Activated CD4-positive, CD25-positive, alpha-beta regulatory T cell treated with anti-CD3 and anti-CD28 coated beads, Interleukin-2, amount 50 U/mL, for 24 hours (primary cell): ENCODE data around the gene PHLPP1.
"Not testable (repeated sequence)": the region's sequence is repeated elsewhere in the genome, so short reads cannot be mapped to it uniquely, and the experiment has no call there.

Experiments
- ATAC-seq, 2 donors: fragments of 150-1000 bp; cut with Tn5 transposase; one replicate each; pipeline ENCODE4 v1.10.0; 2021; ENCODE audit warnings: mild to moderate bottlenecking in 1 of 2, moderate library complexity in 1 of 2

PHLPP1 gene

DNA sequence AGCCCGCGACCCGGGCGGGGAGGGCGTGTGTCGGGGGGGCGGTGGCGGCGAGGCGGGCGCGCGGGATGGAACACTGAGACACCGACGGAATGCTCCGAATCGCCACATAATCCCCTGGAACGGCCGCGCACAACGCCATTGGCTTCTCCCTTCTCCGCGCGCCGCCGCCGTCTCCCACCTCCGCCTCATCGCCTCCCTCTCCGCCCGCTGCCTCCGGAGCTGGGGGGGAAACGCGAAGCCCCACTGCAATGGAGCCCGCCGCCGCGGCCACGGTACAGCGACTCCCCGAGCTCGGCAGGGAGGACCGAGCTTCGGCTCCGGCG lies at the start of gene PHLPP1:
TSS of gene PHLPP1 (plus strand) at position 106 of the 323 bp plus-strand sequence. CDS start at position 249, 143 bp downstream.
- peak; percentile 27 to 29 for ATAC-seq

DNA sequence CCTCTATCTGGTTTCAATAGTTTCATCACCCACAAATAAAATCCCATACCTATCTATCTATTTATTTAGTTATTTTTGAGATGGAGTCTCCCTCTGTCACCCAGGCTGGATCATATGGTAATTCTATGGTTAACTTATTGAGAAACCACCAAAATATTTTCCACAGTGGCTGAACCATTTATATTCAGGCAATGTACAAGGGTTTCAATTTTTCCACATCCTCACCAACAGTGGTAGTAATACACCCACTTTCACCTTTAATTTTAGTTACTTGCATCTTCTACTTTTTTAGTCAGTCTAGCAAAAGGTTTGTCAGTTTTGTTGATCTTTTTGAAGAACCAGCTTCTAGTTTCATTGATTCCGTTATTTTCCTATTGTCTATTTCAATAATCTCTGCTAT lies 46.1 kb upstream of the PHLPP1 start:
- peak; percentile 25 to 48 for ATAC-seq

- no peak for ATAC-seq
Measured at GRCh38 chr18:62670573-62670972, 44.8 kb upstream of the PHLPP1 start.

- ATAC-seq, result no peak
Measured at GRCh38 chr18:62672600-62672999, 42.7 kb upstream of the PHLPP1 start.

GRCh38 chr18:62678847-62679485 lies 36.4 kb upstream of the PHLPP1 start:
- ATAC-seq, result no peak

- ATAC-seq, result no peak
Measured at GRCh38 chr18:62682371-62682770, 33.0 kb upstream of the PHLPP1 start.

- no peak for ATAC-seq
Measured at GRCh38 chr18:62683935-62684334, 31.4 kb upstream of the PHLPP1 start.

DNA sequence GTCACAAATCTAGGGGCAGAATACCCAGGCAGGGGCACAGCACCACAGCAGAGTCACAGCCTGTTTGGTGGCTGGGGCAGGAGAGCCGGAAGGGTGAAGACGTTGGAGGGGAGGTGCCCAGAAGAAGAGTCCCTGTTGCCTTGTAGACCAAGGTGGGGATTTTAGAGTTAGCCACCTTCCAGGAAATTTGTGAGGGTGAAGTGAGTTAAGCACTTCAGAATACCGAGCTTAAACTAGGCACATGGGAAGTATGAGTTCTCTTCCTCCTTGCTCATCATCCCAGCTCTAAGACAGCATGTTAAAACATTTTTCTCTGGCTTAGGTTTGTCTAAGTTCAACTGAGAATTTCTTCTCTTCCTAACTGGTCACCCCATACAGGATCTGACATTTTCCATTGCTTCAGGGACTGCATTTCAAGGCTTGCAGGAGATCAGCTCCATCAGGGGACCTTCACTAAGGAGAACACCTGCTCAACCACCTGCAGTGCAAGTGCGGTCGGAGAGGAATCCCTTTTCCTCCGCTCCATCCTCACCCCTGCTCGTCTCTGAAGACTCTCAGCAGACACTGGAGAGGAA lies 26.5 kb upstream of the PHLPP1 start:
- ATAC-seq, result no peak

DNA sequence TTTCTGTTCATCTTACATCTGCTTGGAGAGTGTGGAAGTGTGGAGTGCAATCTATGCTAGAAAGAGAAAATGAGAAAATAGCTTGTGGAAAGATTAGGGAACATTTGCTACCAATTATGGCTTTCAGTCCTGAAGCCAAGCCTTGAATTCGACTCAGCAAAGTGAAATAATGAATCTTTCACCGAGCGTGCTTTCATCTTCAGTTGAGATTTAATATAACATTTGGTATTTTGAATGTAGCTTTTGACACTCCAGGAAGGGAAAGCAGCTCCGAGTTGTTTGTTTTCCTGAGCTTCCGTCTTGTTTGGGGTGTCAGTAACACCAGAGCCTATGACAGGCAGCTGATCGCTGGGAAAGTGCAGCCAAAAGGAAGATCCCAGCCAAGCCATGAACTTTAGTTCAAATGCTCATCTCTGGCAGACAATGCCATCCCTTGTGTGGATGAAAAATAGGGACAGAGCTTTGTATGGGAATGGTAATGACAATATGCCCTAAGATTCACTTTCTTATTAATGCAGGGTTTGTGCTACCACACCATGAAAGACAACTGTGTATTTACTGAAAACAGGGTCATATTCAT lies 25.0 kb upstream of the PHLPP1 start:
- no peak for ATAC-seq

- ATAC-seq, result no peak
Measured at GRCh38 chr18:62693659-62694058, 21.7 kb upstream of the PHLPP1 start.

GRCh38 chr18:62697636-62698035 lies 17.7 kb upstream of the PHLPP1 start:
- no peak for ATAC-seq

- no peak for ATAC-seq
Measured at GRCh38 chr18:62702259-62702658, 13.1 kb upstream of the PHLPP1 start.

DNA sequence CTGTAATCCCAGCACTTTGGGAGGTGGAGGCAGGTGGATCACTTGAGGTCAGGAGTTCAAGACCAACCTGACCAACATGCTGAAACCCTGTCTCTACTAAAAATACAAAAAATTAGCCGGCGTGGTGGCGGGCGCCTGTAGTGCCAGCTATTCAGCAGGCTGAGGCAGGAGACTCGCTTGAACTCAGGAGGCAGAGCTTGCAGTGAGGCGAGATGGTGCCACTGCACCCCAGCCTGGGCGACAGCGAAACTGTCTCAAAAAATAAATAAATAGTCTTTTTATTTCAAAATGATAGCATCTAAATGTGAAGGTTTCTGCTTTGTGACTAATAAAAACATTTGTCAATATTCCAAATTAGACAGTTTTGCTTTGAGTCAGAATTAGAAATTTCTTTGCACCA lies 8.5 kb upstream of the PHLPP1 start:
- not testable (repeated sequence) for ATAC-seq

DNA sequence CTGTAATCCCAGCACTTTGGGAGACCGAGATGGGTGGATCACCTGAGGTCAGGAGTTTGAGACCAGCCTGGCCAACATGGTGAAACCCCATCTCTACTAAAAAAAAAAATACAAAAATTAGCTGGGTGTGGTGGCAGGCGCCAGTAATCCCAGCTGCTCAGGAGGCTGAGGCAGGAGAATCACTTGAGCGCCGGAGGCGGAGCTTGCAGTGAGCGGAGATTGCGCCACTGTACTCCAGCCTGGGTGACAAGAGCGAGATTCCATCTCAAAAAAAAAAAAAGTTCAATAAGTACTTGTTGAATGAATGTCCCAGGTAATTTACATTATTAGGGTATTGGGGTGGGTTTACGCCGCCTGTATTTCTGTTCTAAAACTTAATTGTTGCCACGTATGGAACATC lies 5.4 kb upstream of the PHLPP1 start:
- not testable (repeated sequence) for ATAC-seq

DNA sequence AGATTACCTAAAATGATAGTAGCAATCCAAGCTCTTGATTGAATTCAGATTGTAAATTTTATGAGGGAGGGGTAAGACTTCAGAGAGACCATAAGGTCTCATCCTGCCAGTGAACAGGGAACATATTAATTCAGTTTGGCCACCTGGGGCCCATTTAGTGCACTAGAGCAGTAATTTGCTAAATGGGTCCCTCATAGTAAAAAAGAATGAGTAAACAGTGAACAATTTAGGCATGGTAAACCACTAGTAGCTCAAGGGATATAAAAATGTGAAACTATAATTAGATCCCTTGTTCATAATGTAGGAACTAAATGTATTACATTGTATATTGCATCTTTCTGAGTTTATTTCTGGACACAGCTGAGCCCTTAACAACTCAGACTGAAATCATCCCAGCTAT lies 4.9 kb upstream of the PHLPP1 start:
- ATAC-seq, result no peak

DNA sequence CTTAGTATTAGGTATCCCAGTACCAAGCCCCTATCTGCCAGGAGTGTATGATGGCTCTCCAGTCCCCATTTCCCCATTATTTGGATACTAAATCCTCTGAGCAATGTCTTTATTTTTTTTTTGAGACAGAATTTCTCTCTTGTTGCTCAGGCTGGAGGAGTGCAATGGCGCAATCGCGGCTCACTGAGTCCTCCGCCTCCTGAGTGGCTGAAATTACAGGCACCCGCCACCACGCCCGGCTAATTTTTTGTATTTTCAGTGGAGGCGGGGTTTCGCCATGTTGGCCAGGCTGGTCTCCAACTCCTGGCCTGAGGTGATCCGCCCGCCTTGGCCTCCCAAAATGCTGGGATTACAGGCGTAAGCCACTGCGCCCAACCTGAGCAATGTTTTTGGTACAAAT lies 3.6 kb upstream of the PHLPP1 start:
- no peak for ATAC-seq

GRCh38 chr18:62713651-62714247 lies 1.6 kb upstream of the PHLPP1 start:
- ATAC-seq, result no peak

- ATAC-seq, result peak; percentile 70 to 74
Measured at GRCh38 chr18:62714671-62715435, 488 bp upstream of the PHLPP1 start.

GRCh38 chr18:62715759-62716615 lies 646 bp downstream of the PHLPP1 start:
- peak; percentile 18 to 30 for ATAC-seq

DNA sequence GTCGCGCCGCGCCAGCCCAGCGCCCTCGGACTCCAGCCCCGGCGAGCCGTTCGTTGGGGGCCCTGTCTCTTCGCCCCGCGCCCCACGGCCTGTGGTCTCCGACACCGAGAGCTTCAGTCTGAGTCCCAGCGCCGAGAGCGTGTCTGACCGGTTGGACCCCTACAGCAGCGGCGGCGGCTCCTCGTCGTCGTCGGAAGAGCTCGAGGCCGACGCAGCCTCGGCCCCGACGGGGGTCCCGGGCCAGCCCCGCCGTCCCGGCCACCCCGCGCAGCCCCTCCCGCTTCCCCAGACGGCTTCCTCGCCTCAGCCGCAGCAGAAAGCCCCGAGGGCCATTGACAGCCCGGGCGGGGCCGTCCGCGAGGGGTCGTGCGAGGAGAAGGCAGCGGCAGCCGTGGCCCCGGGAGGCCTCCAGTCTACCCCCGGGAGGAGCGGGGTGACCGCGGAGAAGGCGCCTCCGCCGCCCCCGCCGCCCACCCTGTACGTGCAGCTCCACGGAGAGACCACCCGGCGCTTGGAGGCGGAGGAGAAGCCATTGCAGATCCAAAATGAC lies 1.4 kb downstream of the PHLPP1 start:
- no peak for ATAC-seq

DNA sequence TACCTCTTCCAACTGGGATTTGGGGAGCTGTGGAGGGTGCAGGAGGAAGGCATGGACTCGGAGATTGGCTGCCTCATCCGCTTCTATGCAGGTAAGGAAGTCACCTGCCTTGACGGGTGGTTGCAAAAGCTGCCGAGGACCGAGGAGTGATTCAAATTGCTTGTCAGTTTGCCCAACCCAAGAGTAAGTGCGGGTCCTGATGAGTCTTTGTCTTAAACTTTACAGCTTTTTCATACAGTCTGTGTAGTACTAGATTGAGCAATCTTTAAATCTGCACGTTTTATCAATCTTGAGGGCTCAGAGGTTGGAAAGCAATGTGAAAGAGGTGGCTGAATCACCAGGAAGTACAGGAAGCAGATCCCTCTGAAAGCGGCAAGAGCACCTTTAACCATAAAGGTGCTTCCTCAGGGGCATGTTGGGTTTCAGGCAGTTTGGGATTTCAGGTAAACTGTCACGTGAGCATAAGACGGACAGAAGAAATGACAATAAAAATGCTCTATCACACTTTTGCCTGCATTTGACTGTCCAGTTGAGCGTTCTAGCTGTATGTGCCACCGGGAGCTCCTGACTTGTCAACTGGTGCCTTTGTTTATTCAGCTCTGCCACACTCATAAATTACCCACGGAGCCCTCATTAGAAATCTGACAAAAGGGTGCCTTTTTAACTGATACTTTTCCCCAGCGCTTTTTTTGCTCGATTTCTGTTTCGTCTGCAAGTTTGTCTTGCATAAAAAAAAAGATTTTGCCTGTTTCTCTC lies 2.0 kb downstream of the PHLPP1 start:
- peak; percentile 15 to 36 for ATAC-seq
